NCI-H187 (cell line): ENCODE measurements around the gene YDJC.
"Not testable (repeated sequence)": the region's sequence is repeated elsewhere in the genome, so short reads cannot be mapped to it uniquely, and the experiment has no call there.

Experiments
- DNase-seq, 2 experiments: peaks; one replicate each; lab custom pipeline; 2025; lab: John Stamatoyannopoulos, UW

Gene YDJC

GRCh38 chr22:21632237-21632895, 2.5 kb upstream of the YDJC start, which contains the start of gene CCDC116:
Gene CCDC116, plus strand, starts transcription at chr22:21632760. Its CDS starts 422 bp downstream, at chr22:21633182.
- no peak for DNase-seq

DNA sequence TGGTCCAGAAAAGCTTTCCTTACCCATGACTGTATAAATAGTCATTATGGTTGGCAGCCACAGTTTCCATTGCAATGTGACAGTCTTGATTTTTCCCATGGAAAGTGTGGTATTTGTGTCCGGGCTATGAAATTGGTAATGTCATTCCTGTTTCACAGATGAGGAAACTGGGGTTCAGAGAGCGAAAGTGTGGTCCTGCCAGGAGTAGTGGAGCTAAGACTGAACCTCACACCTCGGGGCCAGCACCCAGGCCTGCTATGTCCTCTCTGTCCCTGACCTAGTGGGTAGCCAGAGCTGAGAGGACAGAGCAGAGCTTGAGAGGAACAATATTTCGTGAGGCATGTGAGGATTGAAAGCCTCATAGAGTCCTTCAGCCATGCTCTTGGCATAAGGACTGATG, 1.2 kb upstream of the YDJC start:
- no peak for DNase-seq

GRCh38 chr22:21628386-21629254, 1.2 kb downstream of the YDJC start:
- no peak for DNase-seq

GRCh38 chr22:21626735-21627469, 2.9 kb downstream of the YDJC start:
- DNase-seq: no peak

DNA sequence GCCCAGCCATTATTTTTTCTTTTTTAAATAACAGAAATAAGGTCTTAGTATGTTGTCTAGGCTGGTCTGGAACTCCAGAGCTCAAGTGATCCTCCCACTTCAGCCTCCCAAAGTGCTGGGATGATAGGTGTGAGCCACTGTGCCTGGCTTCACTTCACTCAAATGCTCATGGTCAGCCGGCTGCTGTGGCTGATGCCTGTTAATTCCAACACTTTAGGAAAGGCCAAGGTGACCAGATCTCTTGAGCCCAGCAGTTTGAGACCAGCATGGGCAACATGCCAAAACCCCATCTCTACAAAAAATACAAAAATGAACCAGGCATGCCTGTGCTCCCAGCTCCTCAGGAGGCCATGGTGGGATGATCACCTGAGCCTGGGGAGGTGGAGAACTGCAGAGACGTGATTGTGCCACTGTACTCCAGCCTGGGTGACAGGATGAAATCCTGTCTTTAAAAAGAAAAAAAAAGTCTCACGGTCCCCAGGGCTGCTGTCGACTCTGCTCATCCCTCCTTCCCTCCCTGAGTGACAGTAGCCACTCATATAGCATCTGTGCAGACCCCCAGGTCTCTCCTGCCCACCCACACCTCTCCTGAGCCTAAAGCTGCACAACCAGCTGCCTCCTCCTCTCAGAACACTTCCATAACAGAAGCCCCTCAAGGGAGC, 3.6 kb downstream of the YDJC start:
- no peak for DNase-seq

DNA sequence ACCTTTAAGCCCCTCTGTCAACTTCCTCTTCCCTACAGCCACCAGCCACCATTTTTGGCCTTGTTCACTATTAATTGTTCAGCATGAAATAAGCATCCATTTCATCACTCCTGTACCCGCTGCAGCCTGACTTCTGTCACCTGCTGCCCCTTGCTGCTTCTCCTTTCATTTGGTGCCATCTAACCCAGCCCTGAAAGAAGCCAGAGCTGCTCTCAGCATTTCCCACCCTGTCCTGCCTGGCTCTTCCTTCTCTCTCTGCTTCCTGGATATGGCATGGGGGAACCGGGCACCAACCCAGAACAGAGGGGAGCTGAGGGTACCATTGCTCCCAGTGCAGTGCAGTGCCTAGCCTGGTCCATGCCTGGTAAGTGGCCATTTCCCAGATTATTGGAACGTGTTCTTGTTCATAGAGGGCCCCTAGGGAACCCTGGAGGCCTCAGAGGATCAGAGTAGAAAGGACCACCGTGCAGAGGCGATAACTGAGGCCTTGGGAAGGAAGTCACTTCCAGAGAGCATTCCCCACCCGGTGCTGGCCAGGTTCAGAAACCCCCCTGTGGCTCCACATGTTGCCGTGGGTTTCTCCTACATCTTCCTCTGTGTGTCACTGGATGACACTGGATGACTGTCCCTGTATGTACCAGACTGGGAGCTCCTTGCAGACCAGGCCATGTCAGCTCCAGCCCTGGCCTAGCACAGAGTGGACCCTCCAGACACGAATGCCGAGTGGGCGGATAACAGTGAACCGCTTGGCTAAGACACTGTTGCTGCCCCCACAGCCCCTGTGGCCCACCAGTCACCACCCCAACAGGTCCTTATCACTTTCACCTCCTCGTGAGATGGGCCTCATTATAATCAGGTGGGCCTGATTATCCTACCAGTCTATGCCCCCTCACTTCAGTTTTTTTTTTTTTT, 4.7 kb downstream of the YDJC start:
- no peak for DNase-seq

GRCh38 chr22:21624120-21624879, 5.5 kb downstream of the YDJC start:
- no peak for DNase-seq

- DNase-seq: no peak
These were observed 6.2 kb downstream of the YDJC start for GRCh38 chr22:21623648-21623970.

DNA sequence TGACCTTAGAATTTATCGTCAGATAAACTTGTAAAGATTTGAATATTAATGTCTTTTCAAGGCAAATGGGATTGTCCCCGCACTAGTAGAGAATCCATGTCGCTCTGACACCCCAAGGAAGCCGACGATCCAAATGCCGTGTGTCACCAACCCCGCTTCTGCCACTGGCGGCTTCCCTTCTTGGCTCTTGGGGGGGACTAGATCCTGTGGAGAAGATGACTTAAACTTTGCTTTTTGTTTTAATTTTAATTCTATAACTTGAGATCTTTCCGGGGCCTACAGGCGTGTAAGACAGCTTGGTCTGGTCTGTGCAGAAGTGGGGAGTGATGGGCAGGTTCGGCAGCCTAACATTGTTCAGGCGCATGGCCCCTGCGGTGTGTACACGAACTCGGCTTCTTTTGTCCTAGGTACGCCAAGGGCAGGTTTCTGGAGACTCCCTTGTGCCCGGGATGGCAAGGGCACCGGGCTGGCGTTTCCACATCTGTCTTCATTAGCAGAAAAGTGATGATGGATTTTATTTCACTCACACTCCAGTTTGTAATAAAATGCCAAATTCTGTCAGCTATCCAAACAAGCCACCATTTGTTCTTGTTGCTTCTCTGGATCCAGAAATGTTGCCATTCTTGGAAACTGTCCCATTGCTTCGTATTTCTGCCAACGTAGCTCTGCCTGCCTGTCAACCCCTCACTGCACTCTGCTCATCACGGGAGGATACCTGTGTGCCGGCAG, 6.7 kb downstream of the YDJC start:
- DNase-seq: no peak

- no peak for DNase-seq
These were observed 7.6 kb downstream of the YDJC start for GRCh38 chr22:21622011-21622918.

DNA sequence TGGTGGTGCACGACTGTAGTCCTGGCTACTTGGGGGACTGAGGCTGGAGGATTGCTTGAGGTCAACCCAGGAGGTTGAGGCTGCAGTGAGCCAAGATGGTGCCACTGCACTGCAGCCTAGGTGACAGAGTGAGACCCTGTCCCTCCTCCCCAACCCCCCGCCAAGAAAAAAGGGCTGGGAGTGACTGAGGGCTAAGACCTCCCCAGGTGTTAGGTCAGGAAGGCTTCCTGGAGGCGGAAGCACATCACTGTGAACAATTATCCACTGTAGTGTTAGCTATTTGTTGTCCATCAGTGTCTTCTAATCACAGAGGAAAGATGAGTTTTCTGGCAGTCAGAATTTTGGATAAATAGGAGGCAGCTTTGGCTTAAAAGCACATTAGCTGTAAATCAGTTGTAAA, 8.8 kb downstream of the YDJC start:
- DNase-seq: no peak

- DNase-seq: not testable (repeated sequence)
These were observed 12.5 kb downstream of the YDJC start for GRCh38 chr22:21617337-21617736.

DNA sequence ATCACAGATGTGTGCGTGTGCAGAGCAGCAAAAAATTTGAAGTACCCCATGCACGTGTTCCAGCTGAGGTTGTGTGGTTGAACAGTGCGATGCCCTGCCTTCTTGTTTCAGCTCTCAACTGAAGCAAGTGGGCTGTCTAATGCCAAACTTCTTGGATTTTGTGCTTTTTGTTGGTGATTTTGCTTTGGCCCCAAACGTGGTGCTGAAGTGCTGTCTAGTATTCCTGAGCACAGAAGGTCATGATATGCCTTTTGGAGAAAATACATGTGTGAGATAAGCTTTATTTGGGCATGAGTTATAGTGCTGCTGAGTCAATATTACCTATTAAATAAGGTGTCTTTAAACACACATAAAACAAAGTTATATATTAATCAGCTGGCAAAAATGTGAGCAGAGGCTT, 14.1 kb downstream of the YDJC start:
- DNase-seq: no peak

DNA sequence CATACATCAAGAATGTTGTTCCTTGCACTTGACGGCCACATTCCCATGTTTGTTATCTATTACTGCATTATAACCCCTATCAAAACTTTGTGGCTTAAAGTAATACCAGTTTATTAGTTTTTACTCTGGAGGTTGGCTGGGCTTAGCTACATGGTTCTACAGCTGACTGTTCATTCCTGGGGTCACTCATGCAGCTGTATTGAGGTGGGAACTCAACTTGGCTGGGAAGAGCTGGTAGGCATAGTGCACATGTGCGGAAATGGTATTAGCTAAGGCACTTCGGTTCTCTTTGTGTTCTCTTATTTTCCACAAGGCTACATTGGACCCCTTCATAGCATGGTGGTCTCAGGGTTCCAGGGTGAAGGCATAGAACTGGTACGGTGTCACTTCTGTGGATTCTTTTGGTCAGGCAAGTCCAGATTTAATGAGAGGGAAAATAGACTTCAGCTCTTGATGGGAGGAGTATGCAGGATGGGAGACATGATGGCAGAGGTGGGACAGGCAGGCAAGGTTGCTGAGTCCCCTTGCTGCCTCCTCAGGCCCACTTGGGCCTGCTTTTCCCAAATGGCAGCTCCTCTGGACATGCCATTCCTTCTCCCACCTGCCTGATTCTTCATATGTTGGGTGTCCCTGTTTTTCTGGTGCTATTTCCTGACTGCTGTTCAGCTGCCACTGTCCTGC, 16.1 kb downstream of the YDJC start:
- no peak for DNase-seq

- no peak for DNase-seq
These were observed 17.0 kb downstream of the YDJC start for GRCh38 chr22:21612858-21613257.

GRCh38 chr22:21611210-21611977, 18.4 kb downstream of the YDJC start:
- DNase-seq: no peak

- not testable (repeated sequence) for DNase-seq
These were observed 20.2 kb downstream of the YDJC start for GRCh38 chr22:21609556-21610157.
